Measurements from ENCODE around the gene PI4KA. TPM values are rescaled to one million over a fixed set of nuclear protein-coding genes. Genes with fewer than 3 reads are reported as not detected.
"Not testable (repeated sequence)": the region's sequence is repeated elsewhere in the genome, so short reads cannot be mapped to it uniquely, and the experiment has no call there.

Gene PI4KA
- polyA plus RNA-seq, 1 donor from 2014 or later = 42.2 TPM

DNA sequence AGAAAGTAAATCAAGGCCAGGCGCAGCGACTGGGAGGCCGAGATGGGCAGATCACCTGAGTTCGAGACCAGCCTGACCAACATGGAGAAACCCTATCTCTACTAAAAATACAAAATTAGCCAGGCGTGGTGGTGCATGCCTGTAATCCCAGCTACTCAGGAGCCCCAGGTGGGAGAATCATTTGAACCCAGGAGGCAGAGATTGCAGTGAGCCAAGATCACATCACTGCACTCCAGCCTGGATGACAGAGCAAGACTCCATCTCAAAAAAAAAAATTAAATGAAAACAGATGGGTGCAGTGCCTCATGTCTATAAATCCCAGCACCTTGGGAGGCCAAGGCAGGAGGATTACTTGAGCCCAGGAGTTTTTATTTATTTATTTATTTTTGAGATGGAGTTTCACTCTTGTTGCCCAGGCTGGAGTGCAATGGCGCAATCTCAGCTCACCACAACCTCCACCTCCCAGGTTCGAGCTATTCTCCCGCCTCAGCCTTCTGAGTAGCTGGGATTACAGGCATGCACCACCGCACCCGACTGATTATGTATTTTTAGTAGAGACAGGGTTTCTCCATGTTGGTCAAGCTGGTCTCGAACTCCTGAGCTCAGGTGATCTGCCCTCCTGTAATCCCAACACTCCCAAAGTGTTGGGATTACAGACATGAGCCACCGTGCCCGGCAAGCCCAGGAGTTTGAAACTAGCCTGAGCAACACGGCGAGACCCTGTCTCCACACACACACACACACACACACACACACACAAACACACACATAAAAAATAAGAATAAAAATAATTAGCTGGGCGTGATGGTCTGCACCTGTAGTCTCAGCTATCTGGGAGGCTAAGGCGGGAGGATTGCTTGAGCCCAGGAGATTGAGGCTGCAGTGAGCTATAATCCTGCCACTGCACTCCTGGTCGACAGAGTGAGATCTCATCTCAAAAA, 42.8 kb upstream of the PI4KA start:
- H3K79me2 ChIP-seq (replicated peaks; ENCODE audit: insufficient read depth, low read length); H3K9me3 ChIP-seq (ENCODE audit: low read length); H3K4me2 ChIP-seq (ENCODE audit: low read length); H3F3A ChIP-seq (ENCODE audit: insufficient read depth, low read length, poor library complexity, severe bottlenecking); H3K27me3 ChIP-seq (ENCODE audit: insufficient read depth, low read depth, low read length); H3K27ac ChIP-seq (ENCODE audit: low read length); H3K36me3 ChIP-seq (ENCODE audit: insufficient read depth, low read length); H3K9me2 ChIP-seq (ENCODE audit: insufficient read depth, low read length); H3K9ac ChIP-seq (ENCODE audit: low read length); H4K20me1 ChIP-seq (ENCODE audit: insufficient read depth); H2AFZ ChIP-seq (ENCODE audit: low read depth, low read length); H3K4me3 ChIP-seq (ENCODE audit: low read length): not testable (repeated sequence)

DNA sequence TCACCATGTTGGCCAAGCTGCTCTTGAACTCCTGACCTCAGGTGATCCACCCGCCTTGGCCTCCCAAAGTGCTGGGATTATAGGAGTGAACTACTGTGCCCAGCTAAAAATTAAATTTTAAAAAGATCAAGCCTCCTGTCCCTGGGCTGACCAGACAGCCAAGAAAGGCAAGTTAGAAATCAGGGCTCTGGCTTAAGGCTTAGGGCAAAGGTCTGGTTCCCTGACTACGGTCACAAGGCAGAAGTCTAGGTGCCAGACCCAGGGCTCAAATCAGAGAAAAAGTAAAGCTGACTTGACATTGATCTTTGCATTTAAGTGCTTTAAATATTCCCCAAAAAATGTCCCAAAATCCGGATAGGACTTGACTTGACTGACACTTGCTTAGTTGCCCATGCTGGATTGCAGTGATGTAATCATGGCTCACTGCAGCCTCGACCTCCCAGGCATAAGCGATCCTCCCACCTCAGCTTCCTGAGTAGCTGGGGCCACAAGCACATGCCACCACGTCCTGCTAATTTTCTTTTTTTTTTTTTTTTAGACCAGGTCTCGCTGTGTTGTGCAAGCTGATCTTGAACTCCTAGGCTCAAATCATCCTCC, 41.3 kb upstream of the PI4KA start:
- Histone ChIP-seq H3K36me3 (ENCODE audit: insufficient read depth, low read length) (no peaks in the 10 kb centered on the region), H3K9me3 (ENCODE audit: low read length) (no peaks in the 10 kb centered on the region), H2AFZ (ENCODE audit: low read depth, low read length) (no peak overlapping the region), H3K4me3 (ENCODE audit: low read length) (no peak overlapping the region), H3K4me2 (ENCODE audit: low read length) (no peak overlapping the region), H3K27me3 (ENCODE audit: insufficient read depth, low read depth, low read length) (no peaks in the 10 kb centered on the region), H3K79me2 (replicated peaks; ENCODE audit: insufficient read depth, low read length) (no peaks in the 10 kb centered on the region), H3K9me2 (ENCODE audit: insufficient read depth, low read length) (no peaks in the 10 kb centered on the region), H3F3A (ENCODE audit: insufficient read depth, low read length, poor library complexity, severe bottlenecking) (no peaks in the 10 kb centered on the region), H3K9ac (ENCODE audit: low read length) (no peak overlapping the region), H4K20me1 (ENCODE audit: insufficient read depth) (no peaks in the 10 kb centered on the region), H3K27ac (ENCODE audit: low read length) (no peak overlapping the region)
- TF ChIP-seq, protein P1, sequence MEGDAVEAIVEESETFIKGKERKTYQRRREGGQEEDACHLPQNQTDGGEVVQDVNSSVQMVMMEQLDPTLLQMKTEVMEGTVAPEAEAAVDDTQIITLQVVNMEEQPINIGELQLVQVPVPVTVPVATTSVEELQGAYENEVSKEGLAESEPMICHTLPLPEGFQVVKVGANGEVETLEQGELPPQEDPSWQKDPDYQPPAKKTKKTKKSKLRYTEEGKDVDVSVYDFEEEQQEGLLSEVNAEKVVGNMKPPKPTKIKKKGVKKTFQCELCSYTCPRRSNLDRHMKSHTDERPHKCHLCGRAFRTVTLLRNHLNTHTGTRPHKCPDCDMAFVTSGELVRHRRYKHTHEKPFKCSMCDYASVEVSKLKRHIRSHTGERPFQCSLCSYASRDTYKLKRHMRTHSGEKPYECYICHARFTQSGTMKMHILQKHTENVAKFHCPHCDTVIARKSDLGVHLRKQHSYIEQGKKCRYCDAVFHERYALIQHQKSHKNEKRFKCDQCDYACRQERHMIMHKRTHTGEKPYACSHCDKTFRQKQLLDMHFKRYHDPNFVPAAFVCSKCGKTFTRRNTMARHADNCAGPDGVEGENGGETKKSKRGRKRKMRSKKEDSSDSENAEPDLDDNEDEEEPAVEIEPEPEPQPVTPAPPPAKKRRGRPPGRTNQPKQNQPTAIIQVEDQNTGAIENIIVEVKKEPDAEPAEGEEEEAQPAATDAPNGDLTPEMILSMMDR (IDR thresholded peaks at IDR 0.05; ENCODE audit: poor library complexity, severe bottlenecking) = no peak
- no peak for TF ChIP-seq MXI1 (conservative IDR thresholded peaks at IDR 0.05; ENCODE audit: poor library complexity, severe bottlenecking)

DNA sequence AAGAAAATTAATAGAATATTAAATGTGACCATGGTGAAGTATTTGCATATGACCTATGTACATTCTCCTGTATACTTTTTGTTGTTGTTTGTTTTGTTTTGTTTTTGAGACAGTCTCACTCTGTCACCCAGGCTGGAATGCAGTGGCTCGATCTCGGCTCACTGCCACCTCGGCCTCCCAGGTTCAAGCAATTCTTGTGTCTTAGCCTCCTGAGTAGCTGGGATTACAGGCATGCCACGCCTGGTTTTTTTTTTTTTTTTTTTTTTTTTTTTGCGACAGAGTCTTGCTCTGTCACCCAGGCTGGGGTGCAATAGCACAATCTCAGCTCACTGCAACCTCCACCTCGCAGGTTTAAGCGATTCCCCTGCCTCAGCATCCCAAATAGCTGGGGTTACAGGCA, 39.1 kb upstream of the PI4KA start:
- H3K27me3 ChIP-seq (ENCODE audit: insufficient read depth, low read depth, low read length); H3K9ac ChIP-seq (ENCODE audit: low read length): not testable (repeated sequence)

GRCh38 chr22:20890975-20891374, 32.4 kb upstream of the PI4KA start:
- no peak overlapping the region for H3K9ac ChIP-seq (ENCODE audit: low read length)
- H3K9me2 ChIP-seq (ENCODE audit: insufficient read depth, low read length) = no peaks in the 10 kb centered on the region
- TF ChIP-seq TAF1 (IDR thresholded peaks at IDR 0.05; ENCODE audit: low read depth) (no peak), EP300 (conservative IDR thresholded peaks at IDR 0.05; ENCODE audit: poor library complexity, severe bottlenecking) (no peak), MXI1 (conservative IDR thresholded peaks at IDR 0.05; ENCODE audit: poor library complexity, severe bottlenecking) (no peak), RAD21 (conservative IDR thresholded peaks at IDR 0.05) (no peak), EZH2 (IDR thresholded peaks at IDR 0.05; ENCODE audit: borderline replicate concordance, insufficient read depth, low read length, poor library complexity, severe bottlenecking) (no peak), POLR2AphosphoS5 (IDR thresholded peaks at IDR 0.05) (no peak), REST (IDR thresholded peaks at IDR 0.05; ENCODE audit: borderline replicate concordance) (no peak), SMC3 (conservative IDR thresholded peaks at IDR 0.05; ENCODE audit: poor library complexity) (no peak)
- TF ChIP-seq, protein P1 (IDR thresholded peaks at IDR 0.05; ENCODE audit: poor library complexity, severe bottlenecking) = no peak
- H3K27ac ChIP-seq (ENCODE audit: low read length) = no peak overlapping the region
- H3K4me3 ChIP-seq (ENCODE audit: low read length) = no peak overlapping the region
- no peak overlapping the region for H3K4me2 ChIP-seq (ENCODE audit: low read length)
- no peaks in the 10 kb centered on the region for H4K20me1 ChIP-seq (ENCODE audit: insufficient read depth)
- no peaks in the 10 kb centered on the region for H3K27me3 ChIP-seq (ENCODE audit: insufficient read depth, low read depth, low read length)
- H2AFZ ChIP-seq (ENCODE audit: low read depth, low read length) = no peak overlapping the region
- H3K36me3 ChIP-seq (ENCODE audit: insufficient read depth, low read length) = no peaks in the 10 kb centered on the region
- no peaks in the 10 kb centered on the region for H3F3A ChIP-seq (ENCODE audit: insufficient read depth, low read length, poor library complexity, severe bottlenecking)
- H3K79me2 ChIP-seq (replicated peaks; ENCODE audit: insufficient read depth, low read length) = no peaks in the 10 kb centered on the region
- H3K9me3 ChIP-seq (ENCODE audit: low read length) = no peaks in the 10 kb centered on the region

More for the DNA sequence above, 39.1 kb upstream of the PI4KA start:
- not testable (repeated sequence) for H3K79me2 ChIP-seq (replicated peaks; ENCODE audit: insufficient read depth, low read length); H2AFZ ChIP-seq (ENCODE audit: low read depth, low read length); H3K4me2 ChIP-seq (ENCODE audit: low read length); H3K9me3 ChIP-seq (ENCODE audit: low read length); H3K27ac ChIP-seq (ENCODE audit: low read length); H3K4me3 ChIP-seq (ENCODE audit: low read length); H3F3A ChIP-seq (ENCODE audit: insufficient read depth, low read length, poor library complexity, severe bottlenecking); H4K20me1 ChIP-seq (ENCODE audit: insufficient read depth); H3K9me2 ChIP-seq (ENCODE audit: insufficient read depth, low read length); H3K36me3 ChIP-seq (ENCODE audit: insufficient read depth, low read length)
